Adipocyte (in vitro differentiated cells): ENCODE results near the gene HIVEP3.

ENCODE experiments used
- DNase-seq: peaks from one replicate; pipeline ENCODE4 v3.0.0-alpha.2; 2015; ENCODE audit warnings: low read depth
- H3K27me3 ChIP-seq: replicated peaks from 2 replicates; pipeline ENCODE4 v1.7.0; 2013; ENCODE audit warnings: mild to moderate bottlenecking, low read length, moderate library complexity; ENCODE audit not compliant: control insufficient read depth, insufficient read depth
- H3K36me3 ChIP-seq: 2 replicates; pipeline ENCODE4 v1.7.0; 2013; ENCODE audit warnings: low read length, mild to moderate bottlenecking, moderate library complexity; ENCODE audit not compliant: control insufficient read depth, insufficient read depth, severe bottlenecking
- H3K4me1 ChIP-seq: 2 replicates; pipeline ENCODE4 v1.7.0; 2013; ENCODE audit warnings: mild to moderate bottlenecking, low read length, moderate library complexity; ENCODE audit not compliant: control insufficient read depth, insufficient read depth
- H3K4me3 ChIP-seq: 2 replicates; pipeline ENCODE4 v1.7.0; 2013; ENCODE audit warnings: mild to moderate bottlenecking, low read length, moderate library complexity
- H3K9ac ChIP-seq: 2 replicates; pipeline ENCODE4 v1.7.0; 2013; ENCODE audit warnings: mild to moderate bottlenecking, low read length, moderate library complexity
- H3K9me3 ChIP-seq: 2 replicates; pipeline ENCODE4 v1.7.0; 2013; ENCODE audit warnings: mild to moderate bottlenecking, low read length, moderate library complexity; ENCODE audit not compliant: control insufficient read depth

The HIVEP3 gene

GRCh38 chr1:41731516-41732030, 187.1 kb downstream of the HIVEP3 start:
- Histone ChIP-seq H3K9ac (no peak overlapping the region), H3K27me3 (peaks cover 13% of the 10 kb centered on the region), H3K9me3 (peaks cover 6% of the 10 kb centered on the region), H3K4me1 (no peaks in the 10 kb centered on the region), H3K4me3 (no peak overlapping the region), H3K36me3 (no peaks in the 10 kb centered on the region)
- DNase-seq, result no peak

- Histone ChIP-seq H3K4me3 (no peak overlapping the region), H3K9ac (no peak overlapping the region)
- DNase-seq, result no peak
Observed at GRCh38 chr1:41730806-41731205, 187.9 kb downstream of the HIVEP3 start.

GRCh38 chr1:41728403-41729202, 190.1 kb downstream of the HIVEP3 start:
- Histone ChIP-seq H3K4me3 (no peak overlapping the region), H3K9ac (no peak overlapping the region), H3K9me3 (peaks cover 6% of the 10 kb centered on the region), H3K36me3 (no peaks in the 10 kb centered on the region), H3K27me3 (peaks cover 9% of the 10 kb centered on the region), H3K4me1 (no peaks in the 10 kb centered on the region)
- no peak for DNase-seq

More at GRCh38 chr1:41730806-41731205, 187.9 kb downstream of the HIVEP3 start:
- Histone ChIP-seq H3K36me3 (no peaks in the 10 kb centered on the region), H3K9me3 (peaks cover 6% of the 10 kb centered on the region), H3K4me1 (no peaks in the 10 kb centered on the region), H3K27me3 (peaks cover 10% of the 10 kb centered on the region)

GRCh38 chr1:41727749-41728115, 191.0 kb downstream of the HIVEP3 start:
- Histone ChIP-seq H3K9ac (no peak overlapping the region), H3K9me3 (peaks cover 6% of the 10 kb centered on the region), H3K27me3 (peaks cover 9% of the 10 kb centered on the region), H3K4me1 (no peaks in the 10 kb centered on the region), H3K4me3 (no peak overlapping the region), H3K36me3 (no peaks in the 10 kb centered on the region)
- no peak for DNase-seq

- no peaks in the 10 kb centered on the region for H3K36me3 ChIP-seq
- H3K4me1 ChIP-seq, result no peaks in the 10 kb centered on the region
- H3K4me3 ChIP-seq, result no peak overlapping the region
- no peak for DNase-seq
- peaks cover 9% of the 10 kb centered on the region for H3K27me3 ChIP-seq
- H3K9ac ChIP-seq, result no peak overlapping the region
- peaks cover 6% of the 10 kb centered on the region for H3K9me3 ChIP-seq
Observed at GRCh38 chr1:41726899-41727748, 191.6 kb downstream of the HIVEP3 start.

- H3K9ac ChIP-seq, result no peak overlapping the region
- H3K4me3 ChIP-seq, result no peak overlapping the region
- H3K36me3 ChIP-seq, result no peaks in the 10 kb centered on the region
Observed at GRCh38 chr1:41726292-41726691, 192.4 kb downstream of the HIVEP3 start.

GRCh38 chr1:41724926-41725325, 193.8 kb downstream of the HIVEP3 start:
- Histone ChIP-seq H3K4me3 (no peak overlapping the region), H3K27me3 (peaks cover 5% of the 10 kb centered on the region), H3K9me3 (no peaks in the 10 kb centered on the region), H3K36me3 (no peaks in the 10 kb centered on the region), H3K9ac (no peak overlapping the region), H3K4me1 (no peaks in the 10 kb centered on the region)
- no peak for DNase-seq

More at GRCh38 chr1:41726292-41726691, 192.4 kb downstream of the HIVEP3 start:
- Histone ChIP-seq H3K9me3 (peaks cover under 1% of the 10 kb centered on the region), H3K4me1 (no peaks in the 10 kb centered on the region), H3K27me3 (peaks cover 5% of the 10 kb centered on the region)
- DNase-seq, result no peak

- no peaks in the 10 kb centered on the region for H3K9me3 ChIP-seq
- H3K36me3 ChIP-seq, result no peaks in the 10 kb centered on the region
- H3K4me1 ChIP-seq, result no peaks in the 10 kb centered on the region
- DNase-seq, result no peak
- no peak overlapping the region for H3K9ac ChIP-seq
- no peak overlapping the region for H3K4me3 ChIP-seq
- no peaks in the 10 kb centered on the region for H3K27me3 ChIP-seq
Observed at GRCh38 chr1:41724248-41724647, 194.5 kb downstream of the HIVEP3 start.

- H3K9me3 ChIP-seq, result no peaks in the 10 kb centered on the region
Observed at GRCh38 chr1:41723786-41724185, 194.9 kb downstream of the HIVEP3 start.

GRCh38 chr1:41722184-41722583, 196.5 kb downstream of the HIVEP3 start:
- Histone ChIP-seq H3K9me3 (no peaks in the 10 kb centered on the region), H3K36me3 (no peaks in the 10 kb centered on the region), H3K4me1 (no peaks in the 10 kb centered on the region), H3K9ac (no peak overlapping the region), H3K27me3 (no peaks in the 10 kb centered on the region), H3K4me3 (no peak overlapping the region)
- DNase-seq, result no peak

More at GRCh38 chr1:41723786-41724185, 194.9 kb downstream of the HIVEP3 start:
- H3K4me1 ChIP-seq, result no peaks in the 10 kb centered on the region
- H3K4me3 ChIP-seq, result no peak overlapping the region
- H3K27me3 ChIP-seq, result no peaks in the 10 kb centered on the region
- H3K36me3 ChIP-seq, result no peaks in the 10 kb centered on the region
- no peak overlapping the region for H3K9ac ChIP-seq
- DNase-seq, result no peak

- H3K4me1 ChIP-seq, result no peaks in the 10 kb centered on the region
- H3K27me3 ChIP-seq, result no peaks in the 10 kb centered on the region
- DNase-seq, result no peak
- H3K36me3 ChIP-seq, result no peaks in the 10 kb centered on the region
- H3K9me3 ChIP-seq, result no peaks in the 10 kb centered on the region
- H3K4me3 ChIP-seq, result no peak overlapping the region
- H3K9ac ChIP-seq, result no peak overlapping the region
Observed at GRCh38 chr1:41720861-41721410, 197.8 kb downstream of the HIVEP3 start.
